Caki2 (cell line): ENCODE data around the gene ZBTB8OS. TPM values are rescaled to one million over a fixed set of nuclear protein-coding genes. Genes with fewer than 3 reads are reported as not detected.

Experiments
- DNase-seq: peaks from one replicate; pipeline ENCODE4 v3.0.0-alpha.2; 2015; ENCODE audit warnings: low read depth
- in situ Hi-C: cut with HindIII; loops from 2 replicates; pipeline ENCODE4 v1.10.0; 2016; ENCODE audit warnings: low sequenced_read_pairs, low pct_unique_long_range_greater_than_20kb, mixed read lengths
- total RNA-seq: library from RNA; depleted of rRNA; stranded (reverse); fragments of >200 nt; shearing (Covaris generic); gene quantifications from 2 replicates; pipeline ENCODE4 v1.2.3, GENCODE V29; 2014; ENCODE audit warnings: low replicate concordance; rRNA removed

ZBTB8OS gene
- total RNA-seq, 1 experiment from 2014 or later, result 30.1 TPM

- in situ Hi-C loops, result no loop called here
Measured at GRCh38 chr1:32622205-32622604, 28.1 kb downstream of the ZBTB8OS start.

DNA sequence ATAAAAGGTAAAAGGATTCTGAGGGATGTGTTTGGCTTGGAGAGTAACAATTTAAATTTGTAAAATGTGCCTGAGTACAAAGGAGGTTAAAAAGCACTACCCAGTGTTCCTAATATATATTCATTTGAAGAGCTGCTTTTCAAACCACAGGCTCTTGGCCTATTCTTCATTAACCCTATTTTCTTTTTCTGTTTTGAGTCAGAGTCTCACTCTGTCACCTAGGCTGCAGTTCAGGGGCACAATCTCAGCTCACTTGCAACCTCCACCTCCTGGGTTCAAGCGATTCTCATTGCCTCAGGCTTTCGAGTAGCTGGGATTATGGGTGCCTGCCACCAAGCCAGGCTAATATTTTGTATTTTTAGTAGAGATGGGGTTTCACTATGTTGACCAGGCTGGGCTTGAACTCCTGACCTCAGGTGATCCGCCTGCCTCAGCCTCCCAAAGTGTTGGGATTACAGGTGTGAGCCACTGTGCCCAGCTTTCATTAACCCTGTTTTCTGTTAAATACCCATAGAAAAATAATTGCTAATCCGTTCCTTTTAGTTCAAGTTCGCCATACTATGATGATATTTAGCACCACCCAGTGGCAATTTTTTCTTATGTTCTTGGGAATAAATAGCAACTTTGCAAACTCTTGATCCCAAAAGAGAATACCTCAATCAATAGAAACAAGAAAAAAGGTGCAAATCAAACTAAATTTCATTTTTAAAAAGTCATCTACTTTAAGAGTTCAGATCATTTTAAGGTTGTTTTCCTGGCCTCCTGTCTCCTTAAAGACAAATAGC, 30.5 kb downstream of the ZBTB8OS start:
- in situ Hi-C loops, result no loop called here
- DNase-seq, result no peak

More at GRCh38 chr1:32622205-32622604, 28.1 kb downstream of the ZBTB8OS start:
- DNase-seq, result no peak

GRCh38 chr1:32618673-32619221, 31.6 kb downstream of the ZBTB8OS start:
- in situ Hi-C loops, result no loop called here
- DNase-seq, result no peak

DNA sequence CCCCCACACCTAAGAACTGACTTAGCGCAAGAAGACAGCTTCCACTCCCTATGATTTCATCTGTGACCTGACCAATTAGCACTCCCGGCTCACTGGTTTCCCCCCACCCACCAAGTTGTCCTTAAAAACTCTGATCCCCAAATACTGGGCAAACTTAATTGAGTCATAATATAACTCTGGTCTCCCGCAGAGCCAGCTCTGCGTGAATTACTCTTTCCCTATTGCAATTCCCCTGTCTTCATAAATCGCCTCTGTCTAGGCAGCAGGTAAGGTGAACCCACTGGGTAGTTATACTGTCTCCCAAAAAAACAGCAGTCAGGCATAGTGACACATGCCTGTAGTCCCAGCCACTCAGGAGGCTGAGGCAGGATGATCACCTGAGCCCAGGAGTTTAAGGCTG, 36.9 kb downstream of the ZBTB8OS start:
- in situ Hi-C loops, result no loop called here

DNA sequence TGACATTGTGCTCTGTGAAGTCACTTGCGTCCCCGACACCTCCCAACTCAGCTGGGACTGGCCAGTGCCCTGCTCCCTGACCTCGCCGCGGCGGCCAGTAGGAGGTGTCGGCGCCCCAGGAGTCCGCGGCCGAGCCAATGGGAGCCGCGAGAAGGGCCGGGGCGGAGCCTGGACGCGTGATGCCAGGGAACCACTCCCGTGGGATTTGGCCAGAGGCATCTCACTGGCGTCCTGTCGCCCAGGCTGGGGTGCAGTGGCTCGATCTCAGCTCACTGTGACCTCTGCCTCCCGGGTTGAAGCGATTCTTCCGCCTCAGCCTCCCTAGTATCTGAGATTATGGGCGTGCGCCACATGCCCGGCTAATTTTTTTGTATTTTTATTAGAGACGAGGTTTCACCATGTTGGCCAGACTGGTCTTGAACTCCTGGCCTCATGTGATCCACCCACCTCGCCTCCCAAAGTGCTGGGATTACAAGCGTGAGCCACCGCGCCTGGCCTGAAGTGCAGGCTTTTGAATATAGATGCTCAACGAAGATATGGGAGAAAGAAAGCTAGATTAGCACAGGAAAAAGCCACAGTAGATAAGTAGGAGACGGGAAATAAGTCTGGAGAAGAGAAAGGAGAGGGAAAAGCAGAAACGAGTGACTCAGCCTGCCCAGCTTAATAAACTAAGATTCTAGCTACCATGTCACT, 38.0 kb downstream of the ZBTB8OS start:
- peak; percentile 79 for DNase-seq
- in situ Hi-C loops, result no loop called here

More for the DNA sequence above, 36.9 kb downstream of the ZBTB8OS start:
- DNase-seq, result no peak

DNA sequence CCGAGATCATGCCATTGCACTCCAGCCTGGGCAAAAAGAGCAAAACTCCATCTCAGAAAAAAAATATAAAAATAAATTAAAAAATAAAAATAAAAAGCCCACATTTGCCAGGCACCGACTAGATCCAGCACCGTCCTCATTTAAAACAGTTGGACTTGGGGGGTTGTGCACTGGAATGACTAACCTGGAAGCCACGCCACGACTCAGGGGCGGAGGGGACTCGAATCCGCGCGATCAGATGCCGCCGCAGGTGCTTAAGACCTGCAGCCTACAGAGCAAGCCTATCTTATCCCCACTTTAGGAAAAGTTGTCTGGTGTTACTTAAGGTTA, 38.5 kb downstream of the ZBTB8OS start:
- DNase-seq, result no peak
- in situ Hi-C loops, result no loop called here

GRCh38 chr1:32609180-32609579, 41.2 kb downstream of the ZBTB8OS start:
- in situ Hi-C loops, result no loop called here
- DNase-seq, result no peak

- DNase-seq, result no peak
- in situ Hi-C loops, result no loop called here
Measured at GRCh38 chr1:32606565-32607371, 43.6 kb downstream of the ZBTB8OS start.

- in situ Hi-C loops, result no loop called here
- DNase-seq, result no peak
Measured at GRCh38 chr1:32605711-32606424, 44.5 kb downstream of the ZBTB8OS start.

DNA sequence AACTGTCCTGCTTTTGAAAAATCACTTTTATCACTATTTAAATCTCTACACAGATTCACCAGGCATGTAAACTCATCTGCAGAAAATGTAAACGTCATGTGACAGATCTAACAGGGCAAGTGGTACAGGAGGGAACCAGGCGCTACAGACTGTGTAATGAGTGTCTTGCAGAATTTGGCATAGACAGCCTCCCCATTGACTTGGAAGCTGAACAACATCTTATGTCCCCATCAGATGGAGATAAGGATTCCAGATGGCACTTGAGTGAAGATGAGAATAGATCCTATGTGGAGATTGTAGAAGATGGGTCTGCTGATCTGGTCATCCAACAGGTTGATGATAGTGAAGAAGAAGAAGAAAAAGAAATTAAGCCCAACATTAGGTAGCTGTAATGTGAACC, 50.3 kb downstream of the ZBTB8OS start:
- no peak for DNase-seq
- in situ Hi-C loops, result no loop called here

DNA sequence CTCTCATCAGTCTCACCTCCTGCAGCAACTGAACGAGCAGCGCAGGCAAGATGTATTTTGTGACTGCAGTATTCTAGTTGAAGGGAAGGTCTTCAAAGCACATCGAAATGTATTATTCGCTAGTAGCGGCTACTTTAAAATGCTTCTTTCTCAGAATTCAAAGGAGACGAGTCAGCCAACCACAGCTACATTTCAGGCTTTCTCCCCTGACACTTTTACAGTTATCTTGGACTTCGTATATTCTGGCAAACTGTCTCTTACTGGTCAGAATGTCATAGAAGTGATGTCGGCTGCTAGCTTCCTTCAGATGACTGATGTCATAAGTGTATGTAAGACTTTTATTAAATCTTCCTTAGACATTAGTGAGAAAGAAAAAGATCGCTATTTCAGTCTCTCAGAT, 57.4 kb downstream of the ZBTB8OS start:
- DNase-seq, result no peak
- in situ Hi-C loops, result no loop called here

- in situ Hi-C loops, result no loop called here
- no peak for DNase-seq
Measured at GRCh38 chr1:32580348-32581017, 69.9 kb downstream of the ZBTB8OS start.

Other genes with a start within 250 kb of the ZBTB8OS start
- gene ZBTB8B, start 185.5 kb downstream of the ZBTB8OS start, total RNA-seq, result not detected in 2 replicates
- 3.4 and 6.4 TPM in 2 replicates for gene ZBTB8A, start 111.1 kb downstream of the ZBTB8OS start, total RNA-seq
- 136 and 158 TPM in 2 replicates for gene RBBP4, start 658 bp upstream of the ZBTB8OS start, total RNA-seq
- gene SYNC, start 52.2 kb upstream of the ZBTB8OS start, total RNA-seq, result 0.75 and 0.84 TPM in 2 replicates
- gene YARS1, start 166.8 kb upstream of the ZBTB8OS start, total RNA-seq, result 78.5 and 86.1 TPM in 2 replicates
- 21.3 and 25.5 TPM in 2 replicates for gene S100PBP, start 167.1 kb upstream of the ZBTB8OS start, total RNA-seq
- gene FNDC5, start 220.4 kb upstream of the ZBTB8OS start, total RNA-seq, result 3.3 TPM in 1 of 2 replicates, not detected in the other
- gene HPCA, start 235.9 kb upstream of the ZBTB8OS start, total RNA-seq, result not detected in 2 replicates